GM19035 (cell line): ENCODE measurements around the gene PNMA3.
"Not testable (repeated sequence)": the region's sequence is repeated elsewhere in the genome, so short reads cannot be mapped to it uniquely, and the experiment has no call there.

Source experiments
- ATAC-seq: cut with Tn5 transposase; IDR thresholded peaks from one replicate; pipeline ENCODE4 v1.9.1; 2021; ENCODE audit not compliant: unreplicated experiment

Gene PNMA3

GRCh38 chrX:153073331-153073730 is 17.1 kb downstream of the PNMA3 start:
- ATAC-seq, result not testable (repeated sequence)

GRCh38 chrX:153074262-153074899 is 18.1 kb downstream of the PNMA3 start:
- no peak for ATAC-seq

DNA sequence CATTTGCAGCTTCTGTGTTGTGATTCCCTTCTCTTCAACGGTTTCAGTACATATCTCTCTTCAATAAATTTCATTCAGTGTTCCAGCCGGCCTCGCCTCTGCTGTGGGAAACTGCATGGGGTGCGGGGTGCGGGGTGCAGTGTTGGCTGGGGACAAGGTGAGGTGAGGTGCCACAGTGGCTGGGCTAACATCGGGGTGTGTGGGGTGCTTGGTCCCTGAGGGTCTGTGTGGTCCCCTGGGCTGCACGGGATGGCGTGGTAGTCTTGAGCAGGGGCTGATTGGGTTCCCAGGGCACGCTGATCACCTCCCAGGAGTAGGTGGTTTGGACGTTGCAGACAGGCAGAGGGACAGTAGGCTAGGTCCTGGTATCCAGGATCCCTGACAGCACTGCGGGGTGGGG is 18.7 kb downstream of the PNMA3 start:
- no peak for ATAC-seq

- no peak for ATAC-seq
Measured at GRCh38 chrX:153075366-153075765, 19.1 kb downstream of the PNMA3 start.

DNA sequence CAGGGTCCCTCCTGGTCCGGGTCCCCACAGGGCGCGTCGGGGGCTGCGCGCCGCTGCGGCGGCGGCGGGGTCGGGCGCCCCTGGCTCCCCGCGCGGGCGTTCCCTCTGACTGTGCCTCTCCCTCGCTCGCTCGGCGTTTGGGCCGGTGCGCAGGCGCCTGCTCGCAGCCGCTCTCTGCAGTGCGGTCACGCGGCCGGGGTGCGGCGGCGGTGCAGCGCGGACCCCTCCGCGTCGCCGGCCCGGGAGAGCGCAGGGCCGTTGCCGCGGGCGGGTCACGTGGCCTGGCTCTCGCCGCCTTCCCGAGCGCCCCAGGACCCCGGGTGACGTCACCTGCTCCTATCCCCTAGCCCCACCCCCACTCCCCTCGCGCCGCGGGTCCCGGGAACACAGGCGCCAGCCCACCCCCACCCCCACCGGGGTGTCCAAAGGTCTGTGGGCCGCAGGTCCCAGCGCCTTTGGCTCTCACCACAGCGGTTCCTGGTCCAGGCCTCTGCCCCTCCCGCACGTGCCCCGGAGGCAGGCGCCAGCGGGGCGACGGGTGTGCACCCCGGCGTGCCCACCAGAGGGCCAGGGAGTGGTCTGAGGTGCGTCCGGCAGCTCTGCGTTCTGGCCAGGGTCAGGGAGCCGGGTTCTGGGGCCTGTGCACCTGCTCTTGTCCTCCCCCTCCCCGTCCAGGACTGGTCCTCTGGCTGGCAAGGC is 21.3 kb downstream of the PNMA3 start:
- ATAC-seq, result not testable (repeated sequence)

- ATAC-seq, result not testable (repeated sequence)
Measured at GRCh38 chrX:153083238-153083923, 27.1 kb downstream of the PNMA3 start.

GRCh38 chrX:153102418-153102817 is 46.1 kb downstream of the PNMA3 start:
- ATAC-seq, result no peak

- ATAC-seq, result not testable (repeated sequence)
Measured at GRCh38 chrX:153104959-153105358, 48.7 kb downstream of the PNMA3 start.

GRCh38 chrX:153106092-153106801 is 50.0 kb downstream of the PNMA3 start:
- ATAC-seq, result not testable (repeated sequence)
